Measurements from ENCODE around the gene JPH3.
"Not testable (repeated sequence)": the region's sequence is repeated elsewhere in the genome, so short reads cannot be mapped to it uniquely, and the experiment has no call there.

Gene JPH3

GRCh38 chr16:87656328-87656727, 54.0 kb downstream of the JPH3 start:
- no peak for DNase-seq

- DNase-seq = no peak
These were observed 55.4 kb downstream of the JPH3 start for GRCh38 chr16:87657621-87658192.

- no peak for DNase-seq
These were observed 56.4 kb downstream of the JPH3 start for GRCh38 chr16:87658564-87659225.

GRCh38 chr16:87661561-87661960, 59.3 kb downstream of the JPH3 start:
- DNase-seq = peak; percentile 13

- DNase-seq = no peak
These were observed 60.2 kb downstream of the JPH3 start for GRCh38 chr16:87662254-87663204.

GRCh38 chr16:87664792-87665191, 62.5 kb downstream of the JPH3 start:
- no peak for DNase-seq

GRCh38 chr16:87665193-87665592, 62.9 kb downstream of the JPH3 start:
- no peak for DNase-seq

- no peak for DNase-seq
These were observed 64.6 kb downstream of the JPH3 start for GRCh38 chr16:87666919-87667318.

GRCh38 chr16:87667443-87667842, 65.1 kb downstream of the JPH3 start:
- no peak for DNase-seq

- no peak for DNase-seq
These were observed 65.6 kb downstream of the JPH3 start for GRCh38 chr16:87667946-87668345.

GRCh38 chr16:87669672-87670071, 67.4 kb downstream of the JPH3 start:
- DNase-seq = no peak

GRCh38 chr16:87671221-87671620, 68.9 kb downstream of the JPH3 start:
- DNase-seq = no peak

GRCh38 chr16:87671715-87672270, 69.5 kb downstream of the JPH3 start:
- no peak for DNase-seq

- DNase-seq = no peak
These were observed 72.1 kb downstream of the JPH3 start for GRCh38 chr16:87674419-87674818.

- no peak for DNase-seq
These were observed 72.9 kb downstream of the JPH3 start for GRCh38 chr16:87675111-87675719.

- DNase-seq = no peak
These were observed 75.5 kb downstream of the JPH3 start for GRCh38 chr16:87677830-87678229.

GRCh38 chr16:87678618-87679017, 76.3 kb downstream of the JPH3 start:
- DNase-seq = no peak

- no peak for DNase-seq
These were observed 77.4 kb downstream of the JPH3 start for GRCh38 chr16:87679593-87680271.

- no peak for DNase-seq
These were observed 78.0 kb downstream of the JPH3 start for GRCh38 chr16:87680272-87680644.

GRCh38 chr16:87681051-87681602, 78.8 kb downstream of the JPH3 start:
- not testable (repeated sequence) for DNase-seq

GRCh38 chr16:87681981-87682570, 79.8 kb downstream of the JPH3 start:
- no peak for DNase-seq
